ENCODE measurements around the gene NKPD1.

The NKPD1 gene

GRCh38 chr19:45112111-45112827, 48.5 kb downstream of the NKPD1 start:
- no peak overlapping the region for H3K4me3 ChIP-seq (replicated peaks; ENCODE audit: low read depth, low read length)
- no peak for DNase-seq (ENCODE audit: extremely low read depth, low read depth)
- TF ChIP-seq, protein P1, sequence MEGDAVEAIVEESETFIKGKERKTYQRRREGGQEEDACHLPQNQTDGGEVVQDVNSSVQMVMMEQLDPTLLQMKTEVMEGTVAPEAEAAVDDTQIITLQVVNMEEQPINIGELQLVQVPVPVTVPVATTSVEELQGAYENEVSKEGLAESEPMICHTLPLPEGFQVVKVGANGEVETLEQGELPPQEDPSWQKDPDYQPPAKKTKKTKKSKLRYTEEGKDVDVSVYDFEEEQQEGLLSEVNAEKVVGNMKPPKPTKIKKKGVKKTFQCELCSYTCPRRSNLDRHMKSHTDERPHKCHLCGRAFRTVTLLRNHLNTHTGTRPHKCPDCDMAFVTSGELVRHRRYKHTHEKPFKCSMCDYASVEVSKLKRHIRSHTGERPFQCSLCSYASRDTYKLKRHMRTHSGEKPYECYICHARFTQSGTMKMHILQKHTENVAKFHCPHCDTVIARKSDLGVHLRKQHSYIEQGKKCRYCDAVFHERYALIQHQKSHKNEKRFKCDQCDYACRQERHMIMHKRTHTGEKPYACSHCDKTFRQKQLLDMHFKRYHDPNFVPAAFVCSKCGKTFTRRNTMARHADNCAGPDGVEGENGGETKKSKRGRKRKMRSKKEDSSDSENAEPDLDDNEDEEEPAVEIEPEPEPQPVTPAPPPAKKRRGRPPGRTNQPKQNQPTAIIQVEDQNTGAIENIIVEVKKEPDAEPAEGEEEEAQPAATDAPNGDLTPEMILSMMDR (IDR thresholded peaks at IDR 0.05; ENCODE audit: low read depth, low read length, missing control alignments), result no peak

Data from HFF-Myc (cell line).